NCI-H2196 (cell line): ENCODE measurements around the gene GAL3ST2.
"Not testable (repeated sequence)": the region's sequence is repeated elsewhere in the genome, so short reads cannot be mapped to it uniquely, and the experiment has no call there.

Source experiments
- DNase-seq: peaks from one replicate; lab custom pipeline; 2025; ENCODE audit not compliant: unreplicated experiment; lab: John Stamatoyannopoulos, UW

Gene GAL3ST2

DNA sequence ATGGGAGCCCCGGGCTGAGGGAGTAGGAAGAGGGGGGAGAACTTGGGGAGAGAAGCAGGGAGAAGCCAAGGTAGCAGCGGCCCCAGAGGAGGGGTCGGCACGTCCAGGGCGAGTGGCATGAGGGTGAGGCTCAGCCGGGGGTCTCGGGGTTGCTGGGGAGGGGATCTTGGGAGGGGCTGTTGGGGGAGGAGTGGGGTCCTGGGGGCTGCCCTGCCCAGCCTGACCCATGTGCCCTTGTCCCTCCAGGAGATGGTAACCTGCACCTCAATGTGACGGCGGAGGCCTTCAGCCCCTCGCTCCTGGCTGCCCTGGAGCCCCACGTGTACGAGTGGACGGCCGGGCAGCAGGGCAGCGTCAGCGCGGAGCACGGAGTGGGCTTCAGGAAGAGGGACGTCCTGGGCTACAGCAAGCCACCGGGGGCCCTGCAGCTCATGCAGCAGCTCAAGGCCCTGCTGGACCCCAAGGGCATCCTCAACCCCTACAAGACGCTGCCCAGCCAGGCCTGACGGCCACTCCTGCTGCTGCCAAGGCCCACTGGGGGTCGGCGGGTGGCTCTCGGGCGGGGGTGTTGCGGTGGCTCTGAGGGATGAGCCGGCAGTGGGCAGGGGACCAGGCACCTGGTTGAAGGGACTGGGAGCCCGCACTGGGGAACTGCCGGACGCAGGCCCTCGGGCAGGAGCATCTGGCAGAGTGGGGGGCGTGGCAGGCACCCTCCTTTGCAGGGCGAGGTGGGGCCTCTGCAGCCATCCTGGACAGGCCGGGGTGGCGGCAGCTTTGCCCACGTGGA, 9.0 kb upstream of the GAL3ST2 start:
- no peak for DNase-seq

DNA sequence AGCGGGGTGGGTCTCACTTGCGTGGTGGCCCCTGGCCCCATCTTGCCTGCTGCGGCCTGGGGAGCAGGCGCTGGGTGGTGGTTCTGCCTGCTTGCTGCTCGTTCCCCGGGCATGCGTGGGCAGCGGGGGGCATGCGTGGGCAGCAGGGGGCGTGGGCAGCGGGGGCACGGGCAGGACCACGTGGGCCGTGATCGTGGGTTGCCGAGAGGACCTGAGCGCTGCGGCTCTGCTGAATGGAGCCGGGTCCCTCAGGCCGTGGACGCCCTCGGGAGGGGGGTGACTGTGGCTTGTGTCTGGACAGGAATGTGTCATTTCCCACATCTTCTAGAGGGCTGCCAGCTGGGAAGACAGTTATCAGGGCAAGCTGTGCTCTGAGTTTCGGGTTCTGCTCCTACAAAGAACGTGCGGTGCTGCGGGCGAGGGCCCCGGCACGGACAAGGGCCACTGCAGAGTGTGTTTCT, 8.3 kb upstream of the GAL3ST2 start:
- no peak for DNase-seq

DNA sequence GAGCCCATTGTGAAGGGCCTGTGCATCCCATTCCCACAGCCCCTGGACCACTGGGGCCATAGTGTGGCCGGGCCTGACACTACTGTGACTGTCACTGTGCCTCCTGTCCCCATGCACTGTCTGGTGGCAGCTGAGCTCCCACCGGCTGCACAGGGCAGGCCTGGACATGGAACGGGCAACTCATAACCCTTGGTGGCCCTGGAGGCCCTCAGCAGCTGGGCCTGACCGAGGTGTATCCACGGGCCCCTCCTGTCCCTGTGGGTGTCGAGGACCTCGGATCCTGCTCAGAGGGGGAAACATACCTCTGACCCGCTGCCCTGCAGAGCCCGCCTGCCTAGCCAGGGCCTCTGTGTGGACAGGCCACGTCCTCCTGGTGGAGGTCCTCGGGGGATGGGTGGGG, 7.8 kb upstream of the GAL3ST2 start:
- no peak for DNase-seq

DNA sequence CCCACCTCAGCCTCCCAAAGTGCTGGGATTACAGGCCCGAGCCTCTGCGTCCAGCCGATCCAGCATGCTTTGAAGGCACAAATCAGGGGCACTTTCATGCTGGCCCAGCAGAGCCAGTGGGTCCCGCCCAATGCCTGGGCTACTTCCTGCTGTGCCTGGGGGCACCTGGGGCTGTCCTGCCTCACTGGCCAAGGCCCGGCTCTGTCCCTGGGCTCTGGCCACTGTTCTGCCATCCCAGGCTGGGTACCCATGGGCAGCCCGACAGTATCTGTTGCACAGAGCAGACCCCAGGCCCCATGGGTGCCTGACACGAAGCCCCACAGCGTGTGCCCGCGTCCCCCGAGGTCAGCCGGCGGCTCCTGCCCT, 6.8 kb upstream of the GAL3ST2 start:
- no peak for DNase-seq

DNA sequence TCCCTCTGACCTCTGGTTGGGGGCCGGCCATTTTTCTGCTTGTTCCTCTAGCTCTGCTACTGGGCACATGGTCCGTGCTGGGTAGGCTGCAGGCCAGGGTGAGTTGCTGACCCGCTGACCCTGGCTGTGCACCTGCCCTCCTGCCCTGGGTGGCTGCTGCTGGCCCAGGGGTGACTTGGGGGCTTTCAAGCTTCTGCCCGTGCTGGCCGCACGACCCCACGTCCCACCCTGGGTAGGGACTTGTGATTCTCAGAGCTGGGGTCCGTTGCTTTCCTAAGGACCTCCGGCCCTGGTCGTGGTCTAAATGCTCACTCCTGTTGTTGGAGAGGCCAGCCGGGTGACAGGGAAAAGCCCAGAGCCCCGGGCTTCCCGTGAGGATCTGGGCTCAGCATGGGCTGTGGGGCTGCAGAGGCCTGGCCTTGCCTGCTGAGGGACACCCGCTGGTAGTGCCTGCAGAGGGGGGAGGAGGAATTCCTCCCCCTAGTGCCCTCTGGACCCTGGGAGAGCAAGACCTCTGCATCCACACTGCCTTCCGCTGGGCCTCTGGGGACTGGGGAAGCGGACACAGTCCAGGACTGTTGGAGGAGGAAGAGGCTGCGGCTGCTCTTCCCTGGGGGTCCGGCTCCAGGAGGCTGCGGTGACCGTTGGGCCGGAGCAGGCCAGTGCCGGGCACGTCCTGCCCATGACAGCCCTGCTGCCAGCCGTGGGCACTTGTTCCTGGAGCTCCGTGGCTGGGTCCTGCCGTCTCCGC, 6.3 kb upstream of the GAL3ST2 start:
- no peak for DNase-seq

DNA sequence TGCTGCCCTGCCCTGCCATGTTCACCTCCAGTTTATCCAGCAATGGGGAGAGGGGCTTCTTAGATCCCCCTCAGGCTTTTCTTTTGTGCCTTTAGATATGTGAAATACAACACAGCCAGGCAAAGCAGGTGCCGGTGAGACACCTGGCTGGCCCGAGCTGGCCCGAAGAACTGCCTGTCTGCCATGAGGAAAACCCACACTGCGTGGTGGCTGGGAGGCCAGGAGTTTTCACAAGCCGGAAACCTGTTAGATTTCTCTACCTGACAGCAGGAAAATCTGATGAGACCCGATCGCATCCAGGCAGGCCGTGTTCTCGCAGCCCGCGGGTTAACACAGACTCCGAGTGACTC, 5.7 kb upstream of the GAL3ST2 start:
- no peak for DNase-seq

DNA sequence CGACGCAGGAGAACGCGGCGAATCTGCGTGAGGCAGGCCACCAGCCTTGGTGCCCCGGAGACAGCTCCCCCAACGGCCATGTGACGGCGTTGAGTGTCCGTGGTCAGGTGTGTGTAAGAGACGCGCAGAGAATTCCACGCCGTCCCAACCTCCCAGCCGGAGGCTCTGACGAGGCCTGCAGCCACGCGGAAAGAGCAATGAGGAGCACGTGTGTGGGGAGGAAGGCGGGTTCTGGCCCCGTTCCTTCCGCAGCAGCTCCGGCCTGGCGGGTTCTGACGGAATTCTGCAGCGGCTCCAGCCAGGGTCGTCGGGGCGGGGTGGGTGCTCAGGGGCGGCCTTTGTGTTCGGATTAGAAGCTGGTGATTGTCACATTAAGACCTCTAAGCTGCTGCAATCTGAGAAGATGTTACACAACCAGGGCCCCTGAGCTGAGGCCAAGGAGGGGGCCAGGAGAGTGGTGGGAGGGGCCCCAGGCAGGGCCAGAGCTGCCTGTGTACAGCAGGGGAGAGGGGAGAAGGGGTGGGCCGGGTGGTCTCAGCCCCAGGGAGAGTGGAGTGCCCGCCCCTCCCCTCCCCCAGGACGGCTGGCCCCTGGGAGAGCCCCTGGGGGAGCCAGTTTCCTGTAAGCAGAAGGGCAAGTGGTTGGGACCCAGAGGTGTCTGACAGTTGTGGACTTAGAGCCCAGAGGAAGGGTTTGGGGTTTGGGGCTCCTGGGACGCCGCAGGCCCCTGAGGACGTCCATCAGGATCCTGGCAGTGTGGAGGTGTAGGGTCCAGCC, 5.1 kb upstream of the GAL3ST2 start:
- DNase-seq = no peak

DNA sequence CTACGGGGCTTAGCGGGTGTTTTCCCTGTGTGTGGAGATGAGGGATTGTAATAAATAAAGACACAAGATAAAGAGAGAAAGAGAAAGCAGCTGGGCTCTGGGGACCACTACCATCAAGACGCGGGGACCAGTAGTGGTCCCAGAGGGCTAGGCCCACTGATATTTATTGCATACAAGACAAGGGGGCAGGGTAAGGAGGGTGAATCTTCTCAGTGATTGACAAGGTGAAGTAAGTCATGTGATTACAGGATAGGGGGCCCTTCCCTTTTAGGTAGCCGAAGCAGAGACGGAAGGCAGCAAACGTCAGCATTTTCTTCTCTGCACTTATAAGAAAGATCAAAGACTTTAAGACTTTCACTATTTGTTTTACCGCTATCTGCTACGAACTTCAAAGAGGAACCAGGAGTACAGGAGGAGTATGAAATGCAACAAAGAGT, 4.5 kb upstream of the GAL3ST2 start:
- DNase-seq = no peak

DNA sequence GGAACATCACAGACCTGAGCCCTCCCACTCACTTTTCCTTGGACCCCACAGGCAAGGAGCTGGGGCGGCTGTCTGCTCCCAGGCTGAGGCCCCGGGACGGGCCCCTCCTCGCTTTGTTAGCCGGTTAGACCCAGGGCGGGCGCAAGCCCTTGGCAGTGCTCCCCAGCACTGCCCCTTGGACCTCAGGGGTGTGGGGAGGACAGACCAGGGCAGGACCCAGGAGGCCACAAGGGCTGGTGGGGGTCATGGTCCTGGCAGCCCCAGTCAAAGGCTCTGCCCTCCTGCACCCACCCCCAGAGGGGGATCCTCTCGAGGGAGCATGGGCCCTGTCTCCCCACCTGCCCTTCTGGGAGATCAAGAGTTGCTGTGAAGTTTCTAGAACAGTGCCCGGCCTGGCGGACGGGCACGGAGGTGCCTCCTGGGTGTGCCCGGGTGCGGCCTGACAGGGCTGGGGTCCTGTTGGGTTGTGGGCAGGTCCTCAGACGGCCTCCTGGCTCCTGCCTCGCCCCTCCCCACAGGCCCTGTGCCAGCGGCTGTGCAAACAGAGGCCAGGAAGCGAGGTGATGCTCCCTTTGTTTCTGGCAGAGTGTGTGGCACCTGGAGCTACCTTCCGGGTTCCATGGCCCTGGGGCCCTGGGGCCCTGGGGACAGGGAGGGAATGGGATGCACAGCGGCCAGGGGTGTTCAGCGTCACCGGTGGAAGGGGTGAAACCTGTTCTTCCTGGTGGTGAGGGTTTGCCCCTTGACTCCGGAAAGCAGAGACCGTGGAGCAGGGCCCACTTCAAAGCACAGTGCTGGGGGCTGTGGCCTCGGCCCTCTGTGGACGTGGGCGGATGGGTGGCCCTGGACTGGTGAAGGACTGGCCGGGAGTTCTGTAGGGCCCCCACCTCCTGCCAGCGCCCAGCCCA, 2.9 kb upstream of the GAL3ST2 start:
- DNase-seq = no peak

DNA sequence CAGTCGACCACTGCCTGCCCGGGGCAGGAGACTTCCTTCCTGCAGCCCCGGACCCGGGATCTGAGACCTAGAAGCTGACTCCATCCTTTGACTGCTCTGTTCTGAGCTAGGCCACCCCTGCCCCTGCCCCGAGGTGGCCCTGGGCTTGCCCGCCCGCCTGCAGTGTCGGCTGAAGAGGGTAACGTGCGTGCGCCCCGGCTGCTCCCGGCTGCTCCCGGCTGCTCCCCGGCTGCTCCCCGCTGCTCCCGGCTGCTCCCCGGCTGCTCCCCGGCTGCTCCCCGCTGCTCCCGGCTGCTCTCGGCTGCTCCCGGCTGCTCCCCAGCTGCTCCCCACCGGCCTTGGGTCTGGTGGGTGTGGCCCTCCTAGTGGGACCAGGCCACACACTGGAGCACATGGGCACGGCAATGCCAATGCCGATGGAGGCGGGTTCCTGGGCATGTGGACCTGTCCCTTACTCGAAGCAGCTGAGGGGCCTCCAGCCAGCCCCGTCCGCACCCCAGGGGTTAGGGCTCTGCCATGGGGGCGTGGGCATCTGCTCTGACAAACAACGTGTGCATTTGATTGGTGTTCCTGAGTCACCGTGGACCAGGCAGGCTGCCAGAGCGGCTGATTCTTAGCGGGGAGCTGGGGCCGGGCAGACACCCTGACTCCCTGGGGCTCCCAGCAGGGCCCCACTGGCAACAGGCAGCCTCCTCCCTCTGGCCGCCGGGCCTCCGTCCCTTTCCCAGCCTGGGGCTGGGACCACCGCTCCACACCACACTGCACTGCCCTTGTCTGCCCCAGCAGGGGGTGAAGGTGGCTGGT, 2.0 kb upstream of the GAL3ST2 start:
- DNase-seq = no peak

DNA sequence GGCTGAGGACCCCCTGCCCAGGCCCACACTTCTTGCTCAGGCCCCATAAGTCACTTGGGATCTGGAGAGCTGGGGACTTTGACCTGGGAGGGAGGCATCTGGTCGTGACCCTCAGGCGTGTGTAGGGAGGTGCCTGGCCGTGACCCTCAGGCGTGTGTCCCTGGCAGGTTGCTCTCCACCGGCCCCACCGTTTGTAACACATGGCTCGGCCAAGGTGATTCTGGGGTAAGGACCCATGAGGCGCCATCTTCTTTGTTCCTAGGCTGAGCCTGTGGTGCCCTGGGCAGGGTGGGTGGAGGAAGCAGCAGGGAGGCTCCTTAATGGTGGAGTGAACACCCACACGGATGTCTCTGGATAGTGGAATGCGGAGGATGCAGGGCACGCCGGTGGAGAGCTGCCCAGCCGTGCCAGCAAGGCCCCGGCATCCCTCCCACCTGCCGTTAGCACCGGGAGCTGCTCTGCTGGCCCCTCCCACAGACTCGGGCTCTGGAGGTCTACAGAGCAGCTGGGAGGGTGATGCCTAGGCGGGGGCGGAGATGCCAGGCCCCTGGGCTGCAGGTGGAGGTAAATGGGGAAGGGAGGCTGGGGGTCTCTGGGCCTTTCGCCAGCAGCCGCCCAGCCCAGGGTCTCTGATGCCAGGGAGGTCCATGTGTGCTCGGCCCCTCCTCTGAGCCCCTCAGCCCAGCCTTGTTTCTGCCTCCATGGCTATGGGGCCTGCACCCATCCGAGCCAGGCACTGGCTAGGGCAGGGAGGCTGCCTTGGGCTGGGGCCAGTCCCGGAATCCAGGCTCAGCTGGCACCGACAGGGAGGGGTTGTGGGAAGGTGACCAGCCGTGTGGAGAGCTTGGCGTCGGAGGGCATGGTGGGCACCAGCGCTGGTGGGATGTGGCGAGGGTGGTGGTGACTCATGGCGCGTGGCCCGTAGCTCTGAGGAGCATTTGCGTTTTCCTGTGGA, 1.1 kb upstream of the GAL3ST2 start:
- DNase-seq = no peak

DNA sequence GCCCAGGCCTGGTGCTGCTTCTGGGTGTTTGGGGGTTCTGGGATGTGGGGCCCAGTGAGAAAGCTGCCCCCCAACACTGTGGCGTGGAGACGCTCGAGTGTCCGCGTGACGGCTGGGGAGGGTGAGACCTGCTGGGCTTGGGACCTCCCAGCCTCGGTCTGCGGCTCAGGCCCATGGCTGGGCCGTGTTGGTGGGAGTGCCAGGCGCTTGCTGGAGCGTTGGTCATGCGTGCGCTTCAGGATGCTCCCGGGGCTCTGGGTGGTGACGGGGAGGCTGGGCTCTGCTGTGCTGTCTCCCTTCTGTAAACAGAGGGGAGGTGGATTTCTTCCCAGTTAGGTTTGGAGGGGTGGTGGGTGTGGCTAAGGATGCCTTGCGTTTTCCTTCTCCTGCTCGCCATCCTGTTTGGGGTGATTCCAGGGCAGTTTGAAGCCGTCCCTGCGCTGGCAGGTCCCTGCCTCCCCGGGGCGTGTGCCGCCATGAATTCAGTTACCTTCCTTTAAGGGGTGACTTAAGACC, 606 bp downstream of the GAL3ST2 start:
- DNase-seq = no peak

DNA sequence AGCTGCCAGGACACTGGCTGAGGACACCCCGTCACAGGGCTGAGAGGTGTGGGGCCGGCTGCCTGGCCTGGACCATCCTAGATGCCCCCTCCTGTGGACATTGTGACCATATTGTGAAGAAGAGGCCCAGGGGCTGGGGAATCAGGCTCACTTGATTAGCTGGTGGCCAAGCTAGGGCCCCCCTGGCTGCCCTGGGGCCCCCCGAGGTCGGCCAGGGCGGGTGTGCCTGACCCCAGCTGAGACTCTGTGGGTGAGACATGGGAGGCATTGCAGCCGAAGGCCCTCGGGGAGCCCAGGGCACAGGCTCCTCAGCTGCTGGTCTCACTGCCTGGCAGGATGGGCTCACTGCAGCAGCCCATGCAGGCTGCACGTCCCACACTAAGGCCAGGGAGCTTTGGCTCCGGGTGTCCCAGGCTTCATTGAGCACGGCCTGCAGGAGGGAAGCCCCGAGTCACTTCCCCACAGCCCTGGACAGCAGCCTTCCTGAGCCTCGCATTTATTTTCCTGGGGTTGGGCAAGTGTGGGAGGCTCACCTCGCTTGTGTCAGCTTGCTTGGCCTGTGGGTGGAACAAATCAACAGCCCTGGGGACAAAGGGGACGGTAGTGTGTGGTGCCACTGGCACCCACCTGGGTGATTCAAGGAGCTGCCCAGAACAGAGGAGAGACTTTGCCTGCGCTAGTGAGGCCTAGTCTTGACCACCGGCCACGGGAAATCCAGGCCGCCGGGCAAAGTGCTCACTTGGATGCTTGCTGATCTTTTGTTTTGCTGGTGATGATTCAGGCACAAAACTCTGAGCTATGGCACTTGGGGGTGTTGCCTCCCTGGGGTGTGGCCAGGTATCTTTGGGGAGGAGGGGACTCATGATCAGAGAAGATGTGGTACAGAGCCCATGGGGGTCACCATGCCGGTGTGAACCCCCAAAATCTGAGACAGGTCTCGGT, 1.3 kb downstream of the GAL3ST2 start:
- no peak for DNase-seq

DNA sequence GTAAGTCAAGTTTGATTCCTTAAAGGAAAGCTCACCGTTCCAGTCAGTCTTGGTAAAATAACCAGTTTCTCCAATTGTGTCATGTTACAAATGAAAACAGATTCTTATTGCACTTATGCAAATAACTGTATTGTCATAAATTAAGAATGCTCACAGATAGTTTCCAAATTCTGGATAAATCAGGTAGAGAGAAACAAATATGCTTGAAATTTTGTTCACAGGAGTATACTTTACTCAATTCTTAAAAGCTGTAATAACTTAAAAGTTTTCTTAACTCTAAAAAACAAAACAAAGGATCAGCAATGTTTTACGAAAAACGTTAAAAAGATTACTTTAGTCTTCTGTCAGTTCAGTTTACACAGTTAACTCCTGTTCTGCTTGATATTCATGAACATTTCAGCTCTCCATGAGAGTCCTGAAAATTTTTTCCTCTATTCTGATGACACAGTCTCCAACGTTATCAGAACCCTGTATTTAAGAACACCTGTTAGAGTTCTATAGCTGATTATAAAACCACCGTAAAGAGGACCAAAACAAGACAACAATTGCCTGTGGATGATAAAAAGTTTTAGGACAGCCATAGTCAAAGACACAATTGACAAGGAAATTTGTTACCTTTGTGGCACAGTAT, 4.4 kb downstream of the GAL3ST2 start:
- no peak for DNase-seq

DNA sequence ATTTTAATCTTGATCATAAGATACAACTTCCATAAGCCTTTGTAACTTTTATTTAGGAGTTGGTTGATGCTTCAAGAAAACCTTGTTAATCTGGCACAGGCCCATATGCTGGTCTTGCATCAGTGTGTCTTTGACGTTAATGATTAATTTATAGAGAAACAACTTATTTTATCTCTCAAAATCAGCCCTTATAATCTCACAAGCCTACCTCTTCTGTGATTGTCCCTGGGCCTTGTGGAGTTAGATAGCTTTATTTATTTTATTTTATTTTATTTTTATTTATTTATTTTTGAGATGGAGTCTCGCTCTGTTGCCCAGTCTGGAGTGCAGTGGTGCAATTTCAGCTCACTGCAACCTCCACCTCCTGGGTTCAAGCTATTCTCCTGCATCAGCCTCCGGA, 5.4 kb downstream of the GAL3ST2 start:
- not testable (repeated sequence) for DNase-seq

DNA sequence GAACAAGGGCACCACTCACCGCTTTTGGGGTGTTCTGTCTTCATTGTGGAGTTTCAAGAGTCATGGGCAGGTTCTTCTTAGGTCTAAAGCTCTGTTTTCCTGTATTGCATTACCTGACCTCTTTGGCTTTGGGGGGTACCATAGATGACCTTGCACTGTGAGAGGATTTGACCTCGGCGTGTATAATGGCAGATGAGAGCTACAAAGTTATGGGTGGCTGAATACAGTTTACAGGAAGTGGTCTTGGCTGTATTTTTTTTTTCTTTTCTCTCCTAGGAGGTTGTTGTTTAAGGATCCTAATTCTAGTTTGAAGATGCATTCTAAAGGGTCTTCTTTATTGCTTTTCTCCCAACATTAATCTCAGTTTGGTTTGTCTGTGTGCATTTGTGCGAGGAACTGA, 11.5 kb downstream of the GAL3ST2 start:
- DNase-seq = no peak

DNA sequence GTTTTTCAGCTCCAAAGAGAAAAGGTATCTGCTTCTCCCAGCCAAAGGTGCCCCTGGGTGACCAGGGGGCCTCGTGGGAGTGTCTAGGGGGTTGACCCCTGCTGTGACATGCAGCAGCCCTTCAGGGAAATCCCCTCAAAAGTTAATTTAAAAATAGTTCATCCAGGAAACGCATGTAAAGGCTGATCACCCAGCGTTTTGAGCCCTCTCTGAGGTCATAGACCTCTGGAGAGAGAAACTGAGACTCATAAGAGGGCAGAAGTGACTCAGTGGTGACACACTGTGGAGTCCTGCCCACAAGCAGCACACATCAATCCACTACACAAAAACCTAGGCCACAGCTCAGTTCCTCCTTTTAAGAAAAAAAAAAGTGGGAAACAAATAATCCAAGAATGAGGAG, 11.9 kb downstream of the GAL3ST2 start:
- DNase-seq = no peak
